Measurements from ENCODE around the gene DDX6.
"Not testable (repeated sequence)": the region's sequence is repeated elsewhere in the genome, so short reads cannot be mapped to it uniquely, and the experiment has no call there.

DNA sequence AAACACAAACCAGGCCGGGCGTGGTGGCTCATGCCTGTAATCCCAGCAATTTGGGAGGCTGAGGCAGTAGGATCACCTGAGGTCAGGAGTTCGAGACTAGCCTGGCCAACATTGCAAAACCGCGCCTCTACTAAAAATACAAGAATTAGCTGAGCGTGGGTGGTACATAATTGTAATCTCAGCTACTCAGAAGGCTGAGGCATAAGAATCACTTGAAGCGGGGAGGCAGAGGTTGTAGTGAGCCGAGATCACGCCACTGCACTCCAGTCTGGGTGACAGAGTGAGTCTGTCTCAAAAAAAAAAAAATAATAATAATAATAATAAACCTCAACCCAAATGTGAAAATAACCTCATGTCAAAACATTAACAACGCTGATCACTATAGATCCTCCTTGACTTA, 29.0 kb downstream of the DDX6 start:
- TF ChIP-seq, protein P1, sequence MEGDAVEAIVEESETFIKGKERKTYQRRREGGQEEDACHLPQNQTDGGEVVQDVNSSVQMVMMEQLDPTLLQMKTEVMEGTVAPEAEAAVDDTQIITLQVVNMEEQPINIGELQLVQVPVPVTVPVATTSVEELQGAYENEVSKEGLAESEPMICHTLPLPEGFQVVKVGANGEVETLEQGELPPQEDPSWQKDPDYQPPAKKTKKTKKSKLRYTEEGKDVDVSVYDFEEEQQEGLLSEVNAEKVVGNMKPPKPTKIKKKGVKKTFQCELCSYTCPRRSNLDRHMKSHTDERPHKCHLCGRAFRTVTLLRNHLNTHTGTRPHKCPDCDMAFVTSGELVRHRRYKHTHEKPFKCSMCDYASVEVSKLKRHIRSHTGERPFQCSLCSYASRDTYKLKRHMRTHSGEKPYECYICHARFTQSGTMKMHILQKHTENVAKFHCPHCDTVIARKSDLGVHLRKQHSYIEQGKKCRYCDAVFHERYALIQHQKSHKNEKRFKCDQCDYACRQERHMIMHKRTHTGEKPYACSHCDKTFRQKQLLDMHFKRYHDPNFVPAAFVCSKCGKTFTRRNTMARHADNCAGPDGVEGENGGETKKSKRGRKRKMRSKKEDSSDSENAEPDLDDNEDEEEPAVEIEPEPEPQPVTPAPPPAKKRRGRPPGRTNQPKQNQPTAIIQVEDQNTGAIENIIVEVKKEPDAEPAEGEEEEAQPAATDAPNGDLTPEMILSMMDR (IDR thresholded peaks at IDR 0.05; ENCODE audit: low read length): not testable (repeated sequence)
- not testable (repeated sequence) for TF ChIP-seq EZH2 (optimal IDR thresholded peaks at IDR 0.05; ENCODE audit: low read depth, low read length)

Data from MM.1S (cell line).